ENCODE measurements around the gene ANTKMT.

The ANTKMT gene

DNA sequence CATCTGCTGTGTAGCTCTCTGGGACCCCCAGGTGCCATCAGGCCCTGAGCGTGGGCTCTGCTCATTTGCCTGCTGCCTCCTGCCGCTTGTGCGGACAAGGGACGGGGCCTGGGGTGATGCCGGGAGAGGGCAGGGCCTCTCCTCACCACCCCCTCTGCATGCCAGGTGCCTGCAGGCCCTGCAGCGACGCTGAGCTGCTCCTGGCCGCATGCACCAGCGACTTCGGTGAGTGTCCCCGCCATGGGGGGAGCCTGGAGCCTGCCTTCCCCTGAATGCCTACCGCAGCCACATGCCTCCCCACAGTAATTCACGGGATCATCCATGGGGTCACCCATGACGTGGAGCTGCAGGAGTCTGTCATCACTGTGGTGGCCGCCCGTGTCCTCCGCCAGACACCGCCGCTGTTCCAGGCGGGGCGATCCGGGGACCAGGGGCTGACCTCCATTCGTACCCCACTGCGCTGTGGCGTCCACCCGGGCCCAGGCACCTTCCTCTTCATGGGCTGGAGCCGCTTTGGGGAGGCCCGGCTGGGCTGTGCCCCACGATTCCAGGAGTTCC, 4.1 kb upstream of the ANTKMT start:
- Histone ChIP-seq H3K79me2 (ENCODE audit: insufficient read depth, low read length) (no peaks in the 10 kb centered on the region), H3K9ac (ENCODE audit: low read length) (no peak overlapping the region), H3K27me3 (ENCODE audit: low read length) (no peaks in the 10 kb centered on the region), H3F3A (ENCODE audit: insufficient read depth) (0 out of 2 replicates have a peak, but pooled peaks cover 3% of the 10 kb centered on the region), H4K20me1 (ENCODE audit: low read depth, low read length) (no peaks in the 10 kb centered on the region; the same call in 1 of the 2 replicates), H3K4me2 (ENCODE audit: low read depth, low read length, poor library complexity, severe bottlenecking) (no peak overlapping the region), H3K9me2 (replicated peaks; ENCODE audit: insufficient read depth, low read length) (no peaks in the 10 kb centered on the region), H3K27ac (ENCODE audit: low read depth, low read length) (no peak overlapping the region), H3K36me3 (ENCODE audit: low read length) (no peaks in the 10 kb centered on the region), H2AFZ (ENCODE audit: low read depth, low read length, severe bottlenecking) (no peak overlapping the region), H3K9me3 (ENCODE audit: insufficient read depth, low read length) (no peaks in the 10 kb centered on the region), H3K4me3 (ENCODE audit: insufficient read depth, low read length, poor library complexity, severe bottlenecking) (no peak overlapping the region)
- TF ChIP-seq, protein P1, sequence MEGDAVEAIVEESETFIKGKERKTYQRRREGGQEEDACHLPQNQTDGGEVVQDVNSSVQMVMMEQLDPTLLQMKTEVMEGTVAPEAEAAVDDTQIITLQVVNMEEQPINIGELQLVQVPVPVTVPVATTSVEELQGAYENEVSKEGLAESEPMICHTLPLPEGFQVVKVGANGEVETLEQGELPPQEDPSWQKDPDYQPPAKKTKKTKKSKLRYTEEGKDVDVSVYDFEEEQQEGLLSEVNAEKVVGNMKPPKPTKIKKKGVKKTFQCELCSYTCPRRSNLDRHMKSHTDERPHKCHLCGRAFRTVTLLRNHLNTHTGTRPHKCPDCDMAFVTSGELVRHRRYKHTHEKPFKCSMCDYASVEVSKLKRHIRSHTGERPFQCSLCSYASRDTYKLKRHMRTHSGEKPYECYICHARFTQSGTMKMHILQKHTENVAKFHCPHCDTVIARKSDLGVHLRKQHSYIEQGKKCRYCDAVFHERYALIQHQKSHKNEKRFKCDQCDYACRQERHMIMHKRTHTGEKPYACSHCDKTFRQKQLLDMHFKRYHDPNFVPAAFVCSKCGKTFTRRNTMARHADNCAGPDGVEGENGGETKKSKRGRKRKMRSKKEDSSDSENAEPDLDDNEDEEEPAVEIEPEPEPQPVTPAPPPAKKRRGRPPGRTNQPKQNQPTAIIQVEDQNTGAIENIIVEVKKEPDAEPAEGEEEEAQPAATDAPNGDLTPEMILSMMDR (IDR thresholded peaks at IDR 0.05; ENCODE audit: insufficient read depth, low read length, poor library complexity, severe bottlenecking) = no peak
- no peak for TF ChIP-seq EZH2phosphoT487 (conservative IDR thresholded peaks at IDR 0.05; ENCODE audit: low read length)

DNA sequence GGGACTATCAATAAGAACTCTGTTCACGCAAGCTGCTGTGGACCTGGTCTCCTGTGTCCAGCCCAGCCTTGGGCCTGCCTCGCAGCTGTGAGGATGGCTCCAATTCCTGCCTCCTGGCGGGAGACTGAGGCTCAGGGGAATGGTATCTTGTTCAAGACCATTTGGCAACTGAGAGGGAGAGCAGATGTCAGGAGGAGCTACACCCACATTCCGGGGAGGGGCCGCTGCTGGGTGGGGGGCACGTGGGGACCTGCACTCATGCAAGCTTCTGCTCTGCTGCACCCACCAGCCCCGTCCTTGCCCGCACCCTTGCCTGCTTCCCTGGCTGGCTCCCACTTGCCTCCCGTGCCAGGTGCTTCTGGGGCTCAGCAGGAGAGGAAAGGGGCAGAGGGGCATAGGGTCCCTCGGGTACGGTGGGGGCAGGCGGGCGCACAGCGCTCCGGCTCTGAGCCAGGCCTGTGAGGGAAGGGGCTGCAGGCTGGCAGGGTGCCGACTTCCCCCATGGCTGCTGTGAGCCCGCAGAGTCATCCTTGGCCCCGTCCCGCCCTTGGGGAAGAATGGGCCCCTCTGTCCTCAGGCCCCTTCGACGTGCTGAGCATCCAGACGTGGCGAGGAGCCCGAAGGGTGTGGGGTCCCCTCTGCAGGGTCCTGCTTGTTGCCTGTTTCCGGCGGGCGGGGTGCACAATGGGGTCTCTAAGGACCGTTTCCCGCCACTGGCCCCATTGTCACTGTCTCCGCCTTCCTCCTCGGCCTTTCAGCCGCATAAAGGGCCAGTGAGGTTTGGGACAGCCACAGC, 3.3 kb upstream of the ANTKMT start:
- Histone ChIP-seq H3K36me3 (ENCODE audit: low read length) (no peaks in the 10 kb centered on the region), H4K20me1 (ENCODE audit: low read depth, low read length) (no peaks in the 10 kb centered on the region; the same call in 1 of the 2 replicates), H3K27me3 (ENCODE audit: low read length) (no peaks in the 10 kb centered on the region), H3K9me3 (ENCODE audit: insufficient read depth, low read length) (no peaks in the 10 kb centered on the region), H3K27ac (ENCODE audit: low read depth, low read length) (no peak overlapping the region), H2AFZ (ENCODE audit: low read depth, low read length, severe bottlenecking) (no peak overlapping the region), H3K4me2 (ENCODE audit: low read depth, low read length, poor library complexity, severe bottlenecking) (no peak overlapping the region), H3K9me2 (replicated peaks; ENCODE audit: insufficient read depth, low read length) (no peaks in the 10 kb centered on the region), H3K9ac (ENCODE audit: low read length) (no peak overlapping the region), H3K4me3 (ENCODE audit: insufficient read depth, low read length, poor library complexity, severe bottlenecking) (no peak overlapping the region), H3F3A (ENCODE audit: insufficient read depth) (0 out of 2 replicates have a peak, but pooled peaks cover 3% of the 10 kb centered on the region), H3K79me2 (ENCODE audit: insufficient read depth, low read length) (no peaks in the 10 kb centered on the region)
- TF ChIP-seq, protein P1 (IDR thresholded peaks at IDR 0.05; ENCODE audit: insufficient read depth, low read length, poor library complexity, severe bottlenecking) = no peak
- no peak for TF ChIP-seq EZH2phosphoT487 (conservative IDR thresholded peaks at IDR 0.05; ENCODE audit: low read length)

DNA sequence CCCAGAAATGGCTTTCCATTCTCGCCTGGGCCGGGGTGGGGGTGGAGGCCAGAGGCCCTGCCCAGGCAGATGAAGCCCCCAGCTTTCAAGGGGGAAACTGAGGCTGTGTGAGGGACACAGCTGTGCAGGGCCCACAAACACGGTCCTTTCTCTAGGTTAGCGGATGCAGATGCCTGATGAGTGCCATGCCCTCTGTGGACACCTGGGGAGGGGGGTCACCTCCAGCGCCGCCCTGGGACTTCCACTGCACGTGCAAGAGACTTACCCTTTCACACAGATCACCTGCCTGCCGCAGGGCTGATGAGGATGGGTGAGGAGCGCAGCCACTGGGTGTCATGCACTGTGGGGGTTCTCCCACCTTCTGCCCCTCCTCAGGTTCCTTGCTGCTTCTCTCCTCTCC, 2.6 kb upstream of the ANTKMT start:
- no peaks in the 10 kb centered on the region for H3K9me2 ChIP-seq (replicated peaks; ENCODE audit: insufficient read depth, low read length)
- TF ChIP-seq, protein P1 (IDR thresholded peaks at IDR 0.05; ENCODE audit: insufficient read depth, low read length, poor library complexity, severe bottlenecking) = no peak
- TF ChIP-seq EZH2phosphoT487 (conservative IDR thresholded peaks at IDR 0.05; ENCODE audit: low read length) = no peak

More for the DNA sequence above, 2.6 kb upstream of the ANTKMT start:
- no peak overlapping the region for H3K4me2 ChIP-seq (ENCODE audit: low read depth, low read length, poor library complexity, severe bottlenecking)
- no peaks in the 10 kb centered on the region for H3K36me3 ChIP-seq (ENCODE audit: low read length)
- H4K20me1 ChIP-seq (ENCODE audit: low read depth, low read length) = no peaks in the 10 kb centered on the region; the same call in 1 of the 2 replicates
- H3K27ac ChIP-seq (ENCODE audit: low read depth, low read length) = no peak overlapping the region
- no peak overlapping the region for H2AFZ ChIP-seq (ENCODE audit: low read depth, low read length, severe bottlenecking)
- no peaks in the 10 kb centered on the region for H3K27me3 ChIP-seq (ENCODE audit: low read length)
- H3K79me2 ChIP-seq (ENCODE audit: insufficient read depth, low read length) = no peaks in the 10 kb centered on the region
- H3K9ac ChIP-seq (ENCODE audit: low read length) = no peak overlapping the region
- 0 out of 2 replicates have a peak, but pooled peaks cover 3% of the 10 kb centered on the region for H3F3A ChIP-seq (ENCODE audit: insufficient read depth)
- H3K4me3 ChIP-seq (ENCODE audit: insufficient read depth, low read length, poor library complexity, severe bottlenecking) = no peak overlapping the region
- no peaks in the 10 kb centered on the region for H3K9me3 ChIP-seq (ENCODE audit: insufficient read depth, low read length)

Measured in SU-DHL-6 (cell line).